ENCODE measurements around the gene TFB2M. TPM values are rescaled to one million over a fixed set of nuclear protein-coding genes. Genes with fewer than 3 reads are reported as not detected.
"Not testable (repeated sequence)": the region's sequence is repeated elsewhere in the genome, so short reads cannot be mapped to it uniquely, and the experiment has no call there.

Gene TFB2M
- total RNA-seq, 1 donor from 2014 or later, result 18.0 TPM

DNA sequence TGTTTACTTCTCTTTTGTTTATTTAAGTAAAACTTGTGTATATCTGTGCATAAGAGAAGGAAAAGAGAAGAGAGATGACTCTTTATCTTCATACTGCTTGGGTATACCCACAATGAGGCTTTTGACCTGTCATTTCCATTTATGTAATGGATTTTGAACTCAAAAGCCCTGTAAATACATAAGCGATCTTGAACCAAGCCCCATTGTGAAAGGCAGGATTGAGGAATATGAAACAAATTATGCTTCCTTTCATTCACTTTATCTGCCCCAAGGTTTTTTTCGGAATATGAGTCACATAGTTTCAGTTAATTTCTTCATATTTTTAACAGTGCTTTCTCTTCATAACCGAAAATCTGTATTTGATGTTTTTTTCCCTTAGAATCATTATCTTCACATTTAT is 21.5 kb upstream of the TFB2M start:
- peak; percentile 30 for ATAC-seq
- intact Hi-C loops (cut with DNase I), result no loop called here

DNA sequence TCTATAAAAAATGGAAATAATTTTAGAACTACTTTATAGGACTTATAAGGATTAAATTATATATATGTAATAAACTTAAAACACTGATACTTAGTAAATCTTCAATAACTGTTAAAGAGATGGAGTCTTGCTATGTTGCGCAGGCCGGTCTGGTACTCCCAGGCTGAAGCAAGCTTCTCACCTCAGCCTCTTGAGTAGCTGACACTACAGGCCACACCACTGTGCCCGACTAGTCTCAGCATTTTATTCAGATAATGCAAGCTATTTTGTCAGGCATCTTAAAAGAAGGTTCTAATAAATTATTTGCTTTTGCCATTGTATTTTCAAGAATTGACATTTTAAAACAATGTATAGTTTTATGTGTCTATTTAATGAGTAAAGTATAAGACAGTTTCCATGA is 21.0 kb upstream of the TFB2M start:
- intact Hi-C loops (cut with DNase I), result no loop called here
- DNase-seq (ENCODE audit: missing footprints) (no peak), ATAC-seq (no peak)

More for the DNA sequence above, 21.5 kb upstream of the TFB2M start:
- no peak for DNase-seq (ENCODE audit: missing footprints)

DNA sequence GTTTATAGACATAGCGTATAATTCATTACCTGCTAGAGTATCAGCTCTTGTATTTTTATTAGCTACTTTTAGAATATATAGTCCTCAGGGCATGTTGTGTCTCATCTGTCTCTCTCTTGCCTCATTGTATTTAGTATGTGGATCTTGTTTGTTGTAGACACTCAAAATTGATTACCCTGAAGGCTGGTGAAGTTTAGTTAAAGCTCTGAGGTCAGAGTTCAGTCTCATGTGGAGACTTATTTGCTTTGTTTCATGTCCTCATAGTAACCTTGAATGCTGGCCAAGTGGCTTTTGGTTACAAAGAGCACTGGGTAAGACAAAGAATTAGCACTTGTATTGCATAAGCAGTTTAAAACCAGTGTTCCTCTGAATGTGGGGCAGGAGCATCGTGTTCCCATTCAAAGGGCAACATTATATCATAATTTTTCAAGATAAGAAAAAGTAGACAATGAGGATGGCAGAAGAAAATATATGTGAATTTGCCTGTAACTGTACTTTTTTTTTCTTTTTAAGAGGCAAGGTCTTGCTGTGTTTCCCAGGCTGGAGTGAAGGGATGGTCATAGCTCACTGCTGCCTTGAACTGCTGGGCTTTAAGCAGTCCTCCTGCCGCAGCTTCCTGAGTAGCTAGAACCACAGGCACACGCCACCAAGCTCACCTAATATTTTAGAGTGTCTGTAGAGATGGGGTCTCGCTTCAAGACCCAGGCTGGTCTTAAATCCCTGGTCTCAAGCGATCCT is 17.6 kb upstream of the TFB2M start:
- ATAC-seq, result peak; percentile 73
- no peak for DNase-seq (ENCODE audit: missing footprints)
- intact Hi-C loops (cut with DNase I), result no loop called here

DNA sequence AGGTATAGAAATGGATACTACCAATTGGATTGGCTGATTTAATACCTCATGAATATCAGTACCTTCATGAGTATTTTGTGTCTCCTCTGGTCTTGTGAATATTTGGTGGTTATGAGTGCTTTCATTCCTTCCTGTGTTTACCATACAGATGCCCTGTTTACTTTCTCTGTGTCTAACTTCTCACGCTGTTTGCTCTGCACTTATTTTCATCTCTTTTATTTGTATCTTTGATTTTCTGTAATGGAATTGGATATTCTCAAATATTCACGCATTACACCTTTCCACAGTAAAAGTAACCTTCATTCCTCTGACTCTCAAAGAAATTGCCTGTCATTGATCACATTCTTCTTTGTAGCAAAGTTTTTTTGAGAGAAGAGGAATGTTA is 17.0 kb upstream of the TFB2M start:
- intact Hi-C loops (cut with DNase I), result no loop called here
- no peak for ATAC-seq

DNA sequence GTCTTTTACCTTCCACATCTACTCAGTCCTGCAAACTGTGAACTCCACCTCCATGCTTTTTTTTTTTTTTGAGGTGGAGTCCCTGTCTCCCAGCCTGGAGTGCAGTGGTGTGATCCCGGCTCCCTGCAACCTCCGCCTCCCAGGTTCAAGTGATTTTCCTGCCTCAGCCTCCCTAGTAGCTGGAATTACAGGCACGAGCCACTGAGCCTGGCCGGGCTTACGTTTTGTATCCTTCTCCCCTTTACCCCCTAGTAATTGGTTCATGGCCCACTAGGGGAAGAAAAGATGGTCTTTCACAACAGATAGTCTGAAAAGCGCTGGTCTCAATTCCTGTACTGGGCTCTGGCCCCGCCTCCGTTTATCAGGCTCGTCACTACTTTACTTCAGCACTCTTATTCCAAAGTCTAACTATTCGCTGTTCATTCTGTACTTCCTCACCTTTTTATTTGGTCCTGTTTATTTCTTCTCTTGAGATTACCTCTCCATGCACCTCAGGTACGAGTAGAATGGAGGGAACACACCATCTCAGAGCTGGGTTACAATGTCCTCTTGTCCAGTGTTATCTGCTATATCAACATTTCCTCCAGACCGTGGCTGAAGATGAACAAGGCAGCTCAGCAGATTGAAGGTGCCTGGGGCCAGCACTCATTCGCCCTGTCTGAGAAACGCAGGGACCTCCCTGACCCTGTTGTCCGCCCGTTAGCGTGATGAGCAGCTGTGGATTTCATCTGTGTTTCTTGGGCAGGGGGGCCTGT is 16.4 kb upstream of the TFB2M start:
- DNase-seq (ENCODE audit: missing footprints), result no peak
- no peak for ATAC-seq
- intact Hi-C loops (cut with DNase I), result no loop called here

More for the DNA sequence above, 17.0 kb upstream of the TFB2M start:
- no peak for DNase-seq (ENCODE audit: missing footprints)

DNA sequence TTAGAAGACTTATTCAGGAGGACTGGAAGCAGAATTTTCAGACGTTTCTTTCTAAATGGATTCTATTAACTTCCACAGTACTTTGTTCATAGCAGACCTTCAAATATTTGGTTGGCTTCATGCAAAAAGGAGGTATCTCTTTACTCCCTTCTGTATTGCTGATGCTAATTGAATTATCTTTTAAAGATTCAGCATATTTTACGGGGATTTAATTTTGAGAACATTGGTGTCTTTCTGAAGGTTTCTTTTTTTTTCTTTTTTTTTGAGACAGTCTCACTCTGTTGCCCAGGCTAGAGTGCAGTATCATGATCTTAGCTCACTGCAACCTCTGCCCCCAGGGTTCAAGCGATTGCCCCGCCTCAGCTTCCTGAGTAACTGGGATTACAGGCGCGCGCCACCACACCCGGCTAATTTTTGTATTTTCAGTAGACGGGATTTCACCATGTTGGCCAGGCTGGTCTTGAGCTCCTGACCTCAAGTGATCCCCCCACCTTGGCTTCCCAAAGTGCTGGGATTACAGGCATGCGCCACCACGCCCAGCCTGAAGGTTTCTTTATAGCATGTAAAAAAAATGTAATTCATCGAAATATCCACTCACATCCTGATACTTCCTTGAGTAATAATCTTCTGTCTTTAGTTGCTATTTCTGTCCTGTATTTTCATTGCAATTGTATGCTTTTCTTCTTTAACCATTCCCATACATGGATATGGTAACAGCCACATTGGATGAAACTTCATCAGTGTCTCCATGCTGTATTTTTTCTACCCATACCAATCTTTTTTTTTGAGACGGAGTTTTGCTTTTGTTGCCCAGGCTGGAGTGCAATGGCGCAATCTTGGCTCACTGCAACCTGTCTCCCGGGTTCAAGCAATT is 14.7 kb upstream of the TFB2M start:
- no peak for DNase-seq (ENCODE audit: missing footprints)
- ATAC-seq, result no peak
- intact Hi-C loops (cut with DNase I), result no loop called here

DNA sequence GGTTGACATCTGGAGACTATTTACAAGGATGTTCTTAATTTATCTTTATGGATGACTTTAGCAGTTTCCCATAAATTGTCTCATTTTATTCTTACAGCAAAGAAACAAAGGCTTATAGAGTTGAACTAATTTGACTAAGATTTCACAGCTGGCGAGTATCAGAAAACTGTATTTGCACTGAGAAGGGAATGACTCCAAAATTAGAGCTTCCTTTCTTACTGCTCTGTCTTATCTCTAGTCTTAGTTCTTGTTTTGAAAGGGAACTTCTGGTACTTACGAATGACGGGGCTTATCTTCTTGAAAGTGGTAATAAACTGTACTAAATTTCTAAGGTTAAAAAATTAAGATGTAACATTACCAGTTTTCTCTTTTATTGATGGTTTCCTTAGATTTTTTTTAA is 13.8 kb upstream of the TFB2M start:
- ATAC-seq (peak; percentile 52), DNase-seq (ENCODE audit: missing footprints) (no peak)
- intact Hi-C loops (cut with DNase I), result no loop called here

DNA sequence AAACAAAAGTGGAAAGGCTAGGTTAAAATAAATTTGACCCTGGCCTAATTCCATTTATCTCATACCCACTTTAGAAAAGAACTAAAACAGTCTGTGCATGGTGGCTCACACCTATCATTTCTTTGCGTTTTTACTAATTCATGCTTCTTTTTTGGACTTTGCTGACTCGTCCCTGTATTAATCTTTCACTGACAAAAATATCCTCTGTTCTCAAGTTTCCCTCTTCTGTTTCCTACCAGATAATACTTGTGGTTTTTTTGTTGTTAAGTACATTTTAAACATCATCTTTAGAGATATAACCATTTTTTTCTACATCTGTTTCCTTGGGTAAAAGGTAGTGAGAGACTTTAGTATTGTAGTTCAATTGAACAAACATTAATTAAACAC is 11.7 kb upstream of the TFB2M start:
- intact Hi-C loops (cut with DNase I), result no loop called here
- DNase-seq (ENCODE audit: missing footprints) (no peak), ATAC-seq (no peak)

DNA sequence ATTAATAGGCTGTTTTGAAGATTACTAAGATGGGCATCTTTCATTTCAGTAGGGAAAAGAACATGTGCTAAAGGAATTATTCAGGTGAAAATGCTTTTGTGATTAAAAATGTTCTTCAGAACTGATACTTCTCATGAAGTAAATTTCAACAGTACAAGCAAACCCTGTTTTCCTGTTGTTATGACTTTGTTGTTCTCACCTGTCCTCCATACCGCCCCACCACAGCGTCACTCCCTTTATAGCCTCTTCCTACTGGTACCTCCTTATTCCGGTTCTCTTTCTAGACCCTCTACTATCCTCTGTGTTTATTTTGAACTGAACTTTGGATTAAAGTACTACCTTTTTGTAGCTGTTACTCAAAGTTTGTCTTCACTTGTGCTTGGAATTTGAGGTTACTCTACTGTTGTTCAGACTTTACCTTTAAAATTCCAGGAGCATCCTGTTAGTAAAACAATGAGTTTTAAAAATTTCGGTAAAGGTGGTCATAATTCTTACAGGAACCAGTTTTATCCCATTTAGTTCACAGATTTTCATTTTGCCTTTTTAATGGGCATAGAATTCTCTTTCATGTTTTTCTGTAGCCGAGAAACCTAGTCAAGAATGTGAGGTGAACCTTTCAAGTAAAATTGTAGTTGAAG is 11.1 kb upstream of the TFB2M start:
- ATAC-seq (no peak), DNase-seq (ENCODE audit: missing footprints) (no peak)
- intact Hi-C loops (cut with DNase I), result no loop called here

DNA sequence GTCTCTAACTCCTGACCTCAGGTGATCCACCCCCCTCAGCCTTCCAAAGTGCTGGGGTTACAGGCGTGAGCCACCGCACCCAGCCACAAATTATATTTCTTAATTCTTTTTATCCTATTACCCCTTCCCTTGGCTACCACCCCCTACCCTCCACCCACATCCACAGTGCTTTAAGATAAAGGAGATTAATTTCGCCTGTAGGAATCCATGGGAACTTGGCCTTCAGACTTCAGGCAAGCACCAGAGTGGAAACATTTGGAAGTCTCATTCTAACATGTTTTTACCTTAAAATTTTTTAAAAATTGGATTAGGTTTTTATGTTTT is 10.6 kb upstream of the TFB2M start:
- ATAC-seq, result no peak
- no peak for DNase-seq (ENCODE audit: missing footprints)
- intact Hi-C loops (cut with DNase I), result no loop called here

DNA sequence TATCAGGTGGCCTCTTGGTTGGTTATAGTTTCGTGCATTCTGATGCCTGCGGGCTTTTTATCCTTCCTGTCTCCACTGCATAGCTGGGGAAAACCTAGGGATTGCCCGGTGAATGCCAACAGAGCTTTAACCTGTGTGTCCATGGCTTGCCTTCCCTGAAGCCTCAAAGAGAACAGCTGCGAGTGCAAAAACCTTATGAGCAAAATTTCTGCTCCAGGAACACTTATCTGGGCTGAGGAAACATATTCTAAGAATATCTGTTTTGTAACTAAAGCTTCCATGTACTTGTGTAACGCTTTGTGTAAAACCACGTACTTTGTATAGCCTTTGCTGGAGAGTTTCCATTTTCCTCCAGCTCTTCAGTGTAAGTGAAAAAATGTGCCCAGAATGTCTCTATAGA is 7.4 kb upstream of the TFB2M start:
- no peak for ATAC-seq
- intact Hi-C loops (cut with DNase I), result no loop called here
- no peak for DNase-seq (ENCODE audit: missing footprints)

DNA sequence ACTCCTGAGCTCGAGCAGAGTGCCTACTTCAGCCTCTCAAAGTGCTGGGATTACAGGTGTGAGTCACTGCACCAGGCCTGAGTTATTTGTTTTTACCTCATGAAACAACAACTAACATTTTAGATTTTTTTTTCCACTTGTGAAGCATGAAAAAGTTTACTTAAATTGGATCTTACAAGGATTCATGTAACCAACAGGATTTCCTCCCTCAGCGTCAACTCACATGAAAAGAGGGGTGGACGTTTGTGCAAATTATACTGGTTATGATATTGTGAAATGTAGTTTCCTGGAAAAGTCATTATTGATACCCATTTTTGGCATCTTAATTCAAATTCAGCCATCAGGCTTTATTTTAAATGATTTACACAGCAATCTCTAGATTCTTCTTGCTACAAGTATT is 6.7 kb upstream of the TFB2M start:
- ATAC-seq, result no peak
- no peak for DNase-seq (ENCODE audit: missing footprints)
- intact Hi-C loops (cut with DNase I), result no loop called here

DNA sequence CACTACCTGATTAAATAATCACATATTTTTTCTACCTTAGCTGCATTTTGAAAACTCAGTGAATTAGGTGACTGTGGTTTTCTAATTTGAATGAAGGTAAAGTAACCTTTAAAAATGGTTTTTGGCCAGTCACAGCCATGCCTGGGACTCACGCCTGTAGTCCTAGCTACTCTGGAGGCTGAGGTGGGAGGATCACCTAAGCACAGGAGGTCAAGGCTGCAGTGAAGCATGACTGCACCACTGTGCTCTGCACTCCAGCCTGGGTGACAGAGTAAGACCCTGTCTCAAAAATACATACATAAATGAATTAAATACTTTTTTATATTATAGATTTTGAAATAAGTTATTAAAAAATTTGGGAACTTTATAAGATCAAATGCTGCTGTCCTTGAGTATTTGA is 5.9 kb upstream of the TFB2M start:
- ATAC-seq, result no peak
- intact Hi-C loops (cut with DNase I), result no loop called here
- no peak for DNase-seq (ENCODE audit: missing footprints)

DNA sequence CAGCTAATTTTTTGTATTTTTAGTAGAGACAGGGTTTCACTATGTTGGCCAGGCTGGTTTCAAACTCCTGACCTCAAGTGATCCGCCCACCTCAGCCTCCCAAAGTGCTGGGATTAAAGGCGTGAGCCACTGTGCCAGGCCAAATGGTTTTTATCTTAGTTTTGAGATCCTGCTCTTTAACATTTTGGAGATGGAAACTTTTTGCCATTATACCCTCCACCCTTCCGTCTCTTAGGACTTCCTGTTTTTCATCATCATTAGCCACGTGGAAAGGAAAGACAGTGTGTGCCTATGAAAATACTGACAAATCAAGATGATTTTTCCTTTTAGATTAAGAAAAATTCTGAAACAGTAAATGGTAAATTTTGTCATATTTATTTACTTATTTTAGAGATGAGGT is 5.2 kb upstream of the TFB2M start:
- ATAC-seq; DNase-seq (ENCODE audit: missing footprints); intact Hi-C loops (cut with DNase I): not testable (repeated sequence)

DNA sequence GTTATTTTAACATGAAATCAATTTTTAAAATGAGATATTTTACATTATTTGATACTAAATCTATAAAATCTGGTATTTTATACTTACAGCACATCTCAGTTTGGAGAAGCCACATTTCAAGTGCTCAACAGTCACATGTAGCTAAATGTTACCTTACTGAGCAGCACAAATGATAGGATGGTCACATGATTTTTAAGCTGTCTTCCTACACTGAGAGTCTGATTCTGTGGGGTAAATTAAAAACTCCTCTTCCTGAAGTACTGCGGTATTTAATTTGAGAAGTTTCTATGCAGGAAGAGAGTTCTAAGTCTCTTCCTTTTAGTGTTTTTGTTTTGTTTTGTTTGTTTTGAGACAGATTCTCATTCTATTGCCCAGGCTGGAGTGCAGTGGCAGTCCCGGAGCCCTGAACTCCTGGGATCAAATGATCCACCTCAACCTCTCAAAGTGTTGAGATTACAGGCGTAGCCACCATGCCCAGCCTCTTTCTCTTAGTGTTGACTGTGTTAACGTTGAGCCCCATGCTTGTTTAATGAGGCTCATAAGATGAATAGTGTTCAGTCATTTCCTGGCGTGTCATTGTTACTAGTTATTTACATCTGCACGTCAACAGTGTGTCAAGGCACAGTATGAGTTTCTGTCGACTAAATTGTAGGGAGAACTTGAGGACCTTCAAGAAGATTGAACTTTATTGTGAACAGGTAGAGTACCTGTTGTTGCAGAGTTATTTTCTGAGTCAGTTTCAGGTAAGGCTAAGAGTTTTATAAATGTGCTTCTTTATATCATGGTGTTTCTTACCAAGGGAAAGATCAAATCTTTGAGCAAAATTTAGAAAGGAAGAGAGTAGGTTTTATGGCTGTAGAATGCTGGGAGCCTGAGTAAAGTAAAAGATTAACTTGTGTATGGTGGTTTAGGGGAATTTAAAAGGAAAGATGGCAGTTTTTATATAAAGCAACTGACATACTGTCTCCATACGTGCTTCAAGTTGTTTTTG is 3.5 kb upstream of the TFB2M start:
- DNase-seq (ENCODE audit: missing footprints), result no peak
- intact Hi-C loops (cut with DNase I), result no loop called here
- no peak for ATAC-seq

DNA sequence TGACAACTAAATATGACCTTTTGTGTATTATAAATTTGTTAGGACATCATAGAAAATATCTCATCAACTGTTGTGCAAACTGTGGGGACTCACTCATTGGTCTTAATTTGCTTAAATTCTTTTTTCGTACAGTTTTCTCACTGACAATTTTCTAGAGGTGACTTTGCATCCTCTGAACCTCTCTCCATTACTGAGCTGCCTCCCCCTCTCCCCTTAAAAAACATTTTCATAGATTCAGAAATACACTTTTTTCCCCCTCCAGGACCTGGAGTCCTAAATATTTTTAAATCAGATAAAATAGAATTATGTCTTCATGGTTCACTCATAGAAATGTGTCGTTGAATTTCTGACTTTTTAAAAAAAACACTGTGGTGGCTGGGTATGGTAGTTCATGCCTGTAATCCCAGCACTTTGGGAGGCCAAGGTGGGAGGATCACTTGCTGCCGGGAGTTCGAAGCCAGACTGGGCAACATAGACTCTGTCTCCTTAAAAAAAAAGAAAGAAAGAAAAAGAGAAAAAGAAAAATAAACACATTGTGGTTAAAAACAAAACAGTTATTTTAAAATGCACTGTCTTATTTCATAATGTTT is 1.7 kb upstream of the TFB2M start:
- no peak for ATAC-seq
- intact Hi-C loops (cut with DNase I), result loop anchor here (2.0 kb wide), 4 partner anchors 29 to 131 kb away; no protein-coding TSS in a partner anchor
- DNase-seq (ENCODE audit: missing footprints), result no peak

DNA sequence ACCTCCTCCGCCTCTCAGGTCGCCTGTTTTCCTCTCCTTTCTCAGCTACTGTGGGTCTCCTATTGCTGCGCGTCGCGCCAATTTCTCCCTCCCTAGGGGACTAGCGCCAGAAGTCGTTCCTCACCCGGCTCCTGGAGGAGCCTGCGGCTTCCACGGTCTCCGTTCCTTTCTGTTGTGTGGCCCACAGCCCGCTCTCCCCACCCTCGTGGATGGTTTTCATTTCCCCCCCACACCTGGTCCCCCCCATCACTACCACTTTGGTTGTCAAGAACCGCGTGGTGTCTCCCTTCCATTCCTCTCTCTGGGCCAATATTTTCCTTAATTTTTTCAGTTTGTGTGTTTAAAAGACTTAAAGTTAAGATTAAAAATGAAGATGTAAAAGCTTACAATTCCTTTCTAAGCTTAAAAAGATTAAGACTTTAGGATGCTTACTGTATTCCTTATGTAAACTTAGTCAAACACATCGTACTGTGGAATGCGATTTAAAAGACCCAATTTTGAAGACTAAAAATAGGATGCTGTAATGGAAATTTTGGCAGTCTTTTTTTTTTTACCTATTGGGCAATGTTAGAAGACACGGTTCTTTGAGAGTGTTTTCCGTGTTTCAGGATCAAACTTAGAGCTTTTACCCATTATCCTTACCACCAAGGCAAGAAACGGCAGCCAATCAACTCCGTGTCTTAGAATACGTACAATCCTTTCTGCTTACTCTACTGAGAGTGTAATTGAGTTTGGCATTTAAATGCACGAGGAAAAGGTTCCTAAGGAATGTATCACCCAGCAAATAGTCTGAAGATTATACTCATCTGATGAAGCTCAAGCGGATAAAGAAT is 968 bp upstream of the TFB2M start:
- intact Hi-C loops (cut with DNase I), result loop anchor here (2.0 kb wide), 4 partner anchors 30 to 132 kb away; no protein-coding TSS in a partner anchor
- ATAC-seq (peak; percentile 34), DNase-seq (ENCODE audit: missing footprints) (no peak)
